ENCODE results near the gene HECA. TPM values are rescaled to one million over a fixed set of nuclear protein-coding genes. Genes with fewer than 3 reads are reported as not detected.
"Not testable (repeated sequence)": the region's sequence is repeated elsewhere in the genome, so short reads cannot be mapped to it uniquely, and the experiment has no call there.

The HECA gene
- polyA plus RNA-seq, 1 experiment: 9.5 TPM

DNA sequence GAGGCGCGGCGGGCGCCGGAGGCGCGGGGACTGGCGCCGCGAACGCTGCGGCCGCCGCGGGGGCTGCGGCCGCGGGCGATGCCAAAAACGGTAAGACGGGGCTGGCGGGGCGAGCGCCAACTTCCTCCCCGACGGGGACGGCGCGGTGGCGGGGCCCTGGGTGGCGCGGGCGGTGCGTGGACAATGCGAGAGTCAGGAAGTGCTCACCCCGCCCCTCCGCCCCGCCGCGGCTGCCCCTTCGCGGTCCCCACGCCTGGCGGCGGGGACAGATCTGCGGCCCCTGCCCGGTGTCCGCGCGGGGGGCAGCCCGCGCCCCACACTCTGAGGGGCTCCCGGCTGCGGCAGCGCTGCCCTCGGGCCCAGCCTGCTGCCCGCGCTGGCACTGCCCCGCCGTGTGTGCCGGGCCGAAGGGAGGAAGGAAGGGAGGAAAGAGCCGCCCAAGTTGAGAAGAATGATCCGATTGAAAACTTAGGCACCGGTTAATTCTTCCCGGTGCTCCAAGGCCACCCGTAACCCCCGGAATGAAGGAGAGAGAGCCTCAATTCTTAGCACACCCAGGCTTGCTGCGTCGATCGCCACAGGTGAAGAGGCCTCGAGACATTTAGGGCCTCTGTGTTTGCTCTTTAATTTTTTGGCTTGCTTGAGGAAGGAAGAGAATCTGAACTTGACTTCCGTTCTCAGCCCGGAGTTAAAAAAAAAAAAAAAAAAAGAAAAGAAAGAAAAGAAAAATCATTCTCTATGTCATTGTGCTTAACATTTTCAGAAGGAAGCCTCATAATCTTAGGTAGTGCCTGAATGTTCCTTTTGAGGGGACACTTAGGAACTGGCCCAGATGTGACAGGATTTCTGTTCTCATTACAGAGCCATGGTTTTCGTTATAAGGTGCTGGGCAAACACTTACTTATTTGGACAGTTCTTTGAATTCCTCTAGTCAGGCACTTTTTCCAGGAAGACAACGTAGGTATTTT lies 982 bp downstream of the HECA start:
- no peaks in the 10 kb centered on the region for H3K36me3 ChIP-seq (ENCODE audit: control insufficient read depth, insufficient read depth, low read length)

DNA sequence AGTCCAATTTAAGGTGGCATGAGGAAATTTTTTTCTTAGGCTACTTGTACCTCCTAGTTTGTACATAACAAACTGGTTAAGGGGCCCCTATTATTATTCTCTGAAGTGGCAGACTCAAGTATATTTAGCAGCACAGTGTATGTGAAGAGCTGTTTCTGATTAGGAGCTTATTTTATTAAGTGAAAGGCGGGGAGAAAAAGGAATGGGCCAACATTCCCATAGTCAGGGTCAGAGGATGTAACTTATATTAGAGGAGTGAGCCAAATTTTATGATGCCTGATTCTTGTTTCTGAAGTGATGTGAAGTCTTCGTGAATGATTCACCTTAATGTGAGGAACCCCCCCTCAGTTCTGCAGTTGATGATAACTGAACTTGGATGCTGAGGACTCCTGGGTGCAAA lies 2.8 kb downstream of the HECA start:
- H3K27me3 ChIP-seq (ENCODE audit: control insufficient read depth, insufficient read depth, low read length): no peaks in the 10 kb centered on the region
- no peak for TF ChIP-seq CTCF (IDR thresholded peaks at IDR 0.05; ENCODE audit: insufficient read depth, low read depth, low read length)
- no peak for DNase-seq (ENCODE audit: low read depth)
- no peak overlapping the region for H3K4me3 ChIP-seq (ENCODE audit: low read depth, low read length)
- H3K36me3 ChIP-seq (ENCODE audit: control insufficient read depth, insufficient read depth, low read length): no peaks in the 10 kb centered on the region
- ChIA-PET CTCF (interaction anchor here (0.9 to 2.3 kb wide), 2 partner anchors 8 to 16 kb away, joined by 3 to 7 read pairs; no protein-coding TSS in a partner anchor), POLR2A (interaction anchor here (0.5 kb wide), 1 partner anchor 76 kb away, joined by 5 read pairs; no protein-coding TSS in a partner anchor)

More for the DNA sequence above, 982 bp downstream of the HECA start:
- Histone ChIP-seq H3K27me3 (ENCODE audit: control insufficient read depth, insufficient read depth, low read length) (no peaks in the 10 kb centered on the region), H3K4me3 (ENCODE audit: low read depth, low read length) (peak overlapping the region; percentile 75)
- ChIA-PET POLR2A (no interaction called here), CTCF (interaction anchor here (2.3 kb wide), 1 partner anchor 10 kb away, joined by 7 read pairs; no protein-coding TSS in a partner anchor)
- no peak for TF ChIP-seq CTCF (IDR thresholded peaks at IDR 0.05; ENCODE audit: insufficient read depth, low read depth, low read length)
- no peak for DNase-seq (ENCODE audit: low read depth)

DNA sequence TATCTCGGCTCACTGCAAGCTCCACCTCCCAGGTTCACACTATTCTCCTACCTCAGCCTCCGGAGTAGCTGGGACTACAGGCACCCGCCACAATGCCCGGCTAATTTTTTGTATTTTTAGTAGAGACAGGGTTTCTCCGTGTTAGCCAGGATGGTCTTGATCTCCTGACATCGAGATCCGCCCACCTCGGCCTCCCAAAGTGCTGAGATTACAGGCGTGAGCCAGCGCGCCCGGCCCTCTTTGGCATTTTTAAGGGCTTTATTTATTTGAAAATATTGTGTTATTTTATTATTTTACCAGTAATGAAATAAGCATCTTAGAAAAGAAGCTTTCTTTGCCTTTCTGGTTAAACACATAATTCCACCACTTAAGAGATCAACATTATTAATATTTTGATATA lies 6.0 kb downstream of the HECA start:
- DNase-seq (ENCODE audit: low read depth); POLR2A ChIA-PET; H3K36me3 ChIP-seq (ENCODE audit: control insufficient read depth, insufficient read depth, low read length); H3K4me3 ChIP-seq (ENCODE audit: low read depth, low read length); H3K27me3 ChIP-seq (ENCODE audit: control insufficient read depth, insufficient read depth, low read length): not testable (repeated sequence)
- CTCF ChIA-PET: interaction anchor here (0.7 to 1.5 kb wide), 2 partner anchors 10 to 27 kb away, joined by 3 read pairs; no protein-coding TSS in a partner anchor

- Histone ChIP-seq H3K4me3 (ENCODE audit: low read depth, low read length) (no peak overlapping the region), H3K36me3 (ENCODE audit: control insufficient read depth, insufficient read depth, low read length) (no peaks in the 10 kb centered on the region), H3K27me3 (ENCODE audit: control insufficient read depth, insufficient read depth, low read length) (no peaks in the 10 kb centered on the region)
- ChIA-PET POLR2A (no interaction called here), CTCF (interaction anchor here (1.2 kb wide), 1 partner anchor 8 kb away, joined by 3 read pairs; no protein-coding TSS in a partner anchor)
- no peak for DNase-seq (ENCODE audit: low read depth)
- TF ChIP-seq CTCF (IDR thresholded peaks at IDR 0.05; ENCODE audit: insufficient read depth, low read depth, low read length): no peak
These were observed 7.4 kb downstream of the HECA start for GRCh38 chr6:139142262-139142661.

- no peaks in the 10 kb centered on the region for H3K27me3 ChIP-seq (ENCODE audit: control insufficient read depth, insufficient read depth, low read length)
- H3K36me3 ChIP-seq (ENCODE audit: control insufficient read depth, insufficient read depth, low read length): no peaks in the 10 kb centered on the region
- no peak for DNase-seq (ENCODE audit: low read depth)
- no peak for TF ChIP-seq CTCF (IDR thresholded peaks at IDR 0.05; ENCODE audit: insufficient read depth, low read depth, low read length)
- POLR2A ChIA-PET: no interaction called here
- CTCF ChIA-PET: interaction anchor here (1.2 kb wide), 1 partner anchor 9 kb away, joined by 3 read pairs; no protein-coding TSS in a partner anchor
- no peak overlapping the region for H3K4me3 ChIP-seq (ENCODE audit: low read depth, low read length)
These were observed 8.2 kb downstream of the HECA start for GRCh38 chr6:139143111-139143510.

Measured in BJ (cell line).